BJ (cell line): ENCODE measurements around the gene CALML5. TPM values are rescaled to one million over a fixed set of nuclear protein-coding genes. Genes with fewer than 3 reads are reported as not detected.

Source experiments
- CTCF ChIA-PET: fragments of 350-600 bp; formaldehyde crosslinking; extraction: SDS; loops from one replicate; lab custom pipeline; 2021; ENCODE audit warnings: antibody characterized with exemption, inconsistent platforms; lab: Yijun Ruan, JAX
- POLR2A ChIA-PET: fragments of 300-600 bp; sonication (Branson Sonifier 250); formaldehyde crosslinking; extraction: SDS; loops from one replicate; lab custom pipeline; 2021; ENCODE audit warnings: antibody characterized with exemption; lab: Charles Lee
- DNase-seq: peaks from one replicate; pipeline ENCODE4 v3.0.0-alpha.2; 2011; ENCODE audit warnings: low read depth
- H3K27me3 ChIP-seq: 2 replicates; pipeline ENCODE4 v1.6.0; 2011; ENCODE audit warnings: low read length; ENCODE audit not compliant: control insufficient read depth, insufficient read depth
- H3K36me3 ChIP-seq: 2 replicates; pipeline ENCODE4 v1.5.1; 2011; ENCODE audit warnings: low read length; ENCODE audit not compliant: control insufficient read depth, insufficient read depth
- H3K4me3 ChIP-seq: 2 replicates; pipeline ENCODE4 v1.5.1; 2011; ENCODE audit warnings: low read depth, mild to moderate bottlenecking, control low read depth, low read length
- CTCF ChIP-seq: IDR thresholded peaks from 2 replicates; pipeline ENCODE4 v1.5.1; 2011; ENCODE audit warnings: low read depth, mild to moderate bottlenecking, control low read depth, inconsistent platforms, low read length, moderate library complexity; ENCODE audit not compliant: insufficient read depth
- polyA plus RNA-seq: library from polyadenylated mRNA; depleted of rRNA; stranded (reverse); fragments of >200 nt; gene quantifications from 2 replicates; pipeline ENCODE4 v1.2.3, GENCODE V29; 2011

CALML5 gene
- polyA plus RNA-seq, 1 experiment = not detected

- ChIA-PET CTCF (no interaction called here), POLR2A (no interaction called here)
- Histone ChIP-seq H3K4me3 (no peak overlapping the region), H3K36me3 (no peaks in the 10 kb centered on the region), H3K27me3 (no peaks in the 10 kb centered on the region)
- no peak for DNase-seq
- TF ChIP-seq CTCF = no peak
These were observed 42.7 kb upstream of the CALML5 start for GRCh38 chr10:5542100-5542499.

GRCh38 chr10:5540891-5541290 is 41.5 kb upstream of the CALML5 start:
- Histone ChIP-seq H3K27me3 (no peaks in the 10 kb centered on the region), H3K36me3 (no peaks in the 10 kb centered on the region), H3K4me3 (no peak overlapping the region)
- no peak for DNase-seq
- ChIA-PET POLR2A (no interaction called here), CTCF (no interaction called here)
- no peak for TF ChIP-seq CTCF

- Histone ChIP-seq H3K36me3 (no peaks in the 10 kb centered on the region), H3K4me3 (no peak overlapping the region), H3K27me3 (no peaks in the 10 kb centered on the region)
- no peak for TF ChIP-seq CTCF
- POLR2A ChIA-PET = no interaction called here
- CTCF ChIA-PET = interaction anchor here (2.1 kb wide), 1 partner anchor 83 kb away, joined by 14 read pairs; no protein-coding TSS in a partner anchor
- no peak for DNase-seq
These were observed 40.7 kb upstream of the CALML5 start for GRCh38 chr10:5540080-5540479.

GRCh38 chr10:5538892-5539651 is 39.7 kb upstream of the CALML5 start:
- ChIA-PET CTCF (interaction anchor here (0.7 to 2.1 kb wide), 4 partner anchors 8 to 84 kb away, joined by 3 to 14 read pairs (median 4); no protein-coding TSS in a partner anchor), POLR2A (no interaction called here)
- no peak for DNase-seq
- no peaks in the 10 kb centered on the region for H3K36me3 ChIP-seq
- no peak overlapping the region for H3K4me3 ChIP-seq
- TF ChIP-seq CTCF = no peak
- no peaks in the 10 kb centered on the region for H3K27me3 ChIP-seq

- H3K36me3 ChIP-seq = no peaks in the 10 kb centered on the region
- no peak for DNase-seq
- ChIA-PET POLR2A (no interaction called here), CTCF (interaction anchor here (0.7 to 2.1 kb wide), 5 partner anchors 9 to 104 kb away, joined by 3 to 14 read pairs (median 4); no protein-coding TSS in a partner anchor)
- no peak overlapping the region for H3K4me3 ChIP-seq
- no peaks in the 10 kb centered on the region for H3K27me3 ChIP-seq
- TF ChIP-seq CTCF = no peak
These were observed 39.1 kb upstream of the CALML5 start for GRCh38 chr10:5538446-5538845.
